Measurements from ENCODE around the gene CC2D1B.

Gene CC2D1B

DNA sequence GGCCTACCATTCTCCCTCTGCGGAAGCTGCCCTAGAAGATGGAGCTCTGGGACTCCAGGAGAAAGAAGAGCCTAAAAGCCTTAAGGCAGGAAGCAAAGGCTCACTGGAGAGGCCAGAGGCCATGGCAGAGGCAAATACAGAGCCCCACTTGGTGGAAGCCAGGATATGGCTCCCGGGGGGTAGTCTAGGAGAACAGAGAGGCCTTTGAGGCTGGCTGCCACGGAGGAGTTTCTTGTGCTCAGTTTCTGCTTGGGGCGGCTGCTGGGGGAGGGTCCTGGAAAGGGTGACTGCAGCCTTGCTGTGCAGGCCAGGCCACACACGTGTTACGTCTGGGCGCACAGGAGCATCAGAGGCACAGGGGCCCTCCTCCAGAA is 5.4 kb downstream of the CC2D1B start:
- in situ Hi-C loops (cut with MboI; ENCODE audit: low sequenced_read_pairs) = no loop called here

- in situ Hi-C loops (cut with MboI; ENCODE audit: low sequenced_read_pairs) = no loop called here
These were observed 6.1 kb downstream of the CC2D1B start for GRCh38 chr1:52359676-52360594.

- in situ Hi-C loops (cut with MboI; ENCODE audit: low sequenced_read_pairs) = no loop called here
These were observed 7.0 kb downstream of the CC2D1B start for GRCh38 chr1:52358851-52359497.

- in situ Hi-C loops (cut with MboI; ENCODE audit: low sequenced_read_pairs) = no loop called here
These were observed 8.6 kb downstream of the CC2D1B start for GRCh38 chr1:52357397-52357796.

- in situ Hi-C loops (cut with MboI; ENCODE audit: low sequenced_read_pairs) = no loop called here
These were observed 9.1 kb downstream of the CC2D1B start for GRCh38 chr1:52356818-52357355.

- in situ Hi-C loops (cut with MboI; ENCODE audit: low sequenced_read_pairs) = no loop called here
These were observed 10.0 kb downstream of the CC2D1B start for GRCh38 chr1:52355847-52356505.

DNA sequence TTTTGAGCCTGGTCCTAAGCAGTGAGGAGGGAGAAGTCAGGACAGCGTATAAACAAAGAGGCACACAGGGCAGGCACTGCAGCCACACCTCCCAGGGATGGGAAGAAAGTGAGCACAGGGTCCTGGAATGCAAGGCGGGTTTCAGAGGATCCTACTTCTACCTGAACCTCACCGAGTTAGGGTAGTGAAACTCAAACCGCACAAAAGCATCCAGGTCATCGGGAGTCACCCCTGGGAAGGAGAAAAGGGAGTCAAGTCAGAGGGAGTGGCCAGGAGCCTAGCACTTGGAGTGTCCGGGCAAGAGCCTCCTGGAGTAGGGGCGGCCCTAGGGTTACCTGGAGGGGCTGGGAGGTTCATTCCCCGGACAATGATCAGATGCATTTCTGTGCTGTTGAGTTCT is 10.6 kb downstream of the CC2D1B start:
- in situ Hi-C loops (cut with MboI; ENCODE audit: low sequenced_read_pairs) = no loop called here

GRCh38 chr1:52352690-52353089 is 13.3 kb downstream of the CC2D1B start:
- in situ Hi-C loops (cut with MboI; ENCODE audit: low sequenced_read_pairs) = no loop called here

GRCh38 chr1:52348704-52349300 is 17.2 kb downstream of the CC2D1B start:
- in situ Hi-C loops (cut with MboI; ENCODE audit: low sequenced_read_pairs) = no loop called here

DNA sequence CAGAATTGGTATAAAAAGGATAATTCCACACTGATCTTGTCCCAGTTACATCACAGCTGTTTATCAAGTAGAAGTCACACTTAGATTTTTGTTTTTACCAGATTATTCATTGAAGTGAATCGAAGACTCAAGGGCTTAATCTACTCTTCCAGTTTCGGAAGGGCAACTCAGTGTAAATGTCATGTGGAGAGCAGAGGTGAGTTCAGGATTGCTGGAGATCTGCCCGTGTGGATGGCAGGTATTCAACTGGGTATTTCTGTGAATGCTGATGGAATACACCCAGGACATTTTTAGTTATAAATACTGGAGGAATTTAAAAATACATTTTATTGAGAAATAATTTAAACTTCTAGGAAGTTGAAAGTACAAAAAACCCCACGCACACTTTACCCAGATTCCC is 19.4 kb downstream of the CC2D1B start:
- in situ Hi-C loops (cut with MboI; ENCODE audit: low sequenced_read_pairs) = no loop called here

DNA sequence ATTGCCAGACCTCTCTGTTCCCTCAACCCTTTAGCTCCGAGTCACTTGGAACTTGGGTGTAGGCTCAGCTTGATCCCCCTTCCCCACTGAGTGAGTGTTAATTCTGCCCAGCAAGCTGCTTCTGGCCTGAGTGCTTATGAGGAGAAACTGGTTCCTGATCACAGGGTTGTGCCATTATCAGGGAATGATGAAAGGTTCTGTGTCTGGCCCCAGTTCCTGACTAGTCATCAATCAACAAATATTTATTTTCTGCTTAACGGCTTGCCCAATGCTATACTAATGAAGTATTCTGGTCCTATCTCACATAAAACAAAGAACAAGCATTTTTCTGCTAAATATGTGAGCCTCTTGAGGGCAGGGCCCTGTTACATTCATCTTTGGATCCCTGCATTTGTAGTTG is 20.8 kb downstream of the CC2D1B start:
- in situ Hi-C loops (cut with MboI; ENCODE audit: low sequenced_read_pairs) = no loop called here

GRCh38 chr1:52343979-52344378 is 22.0 kb downstream of the CC2D1B start:
- in situ Hi-C loops (cut with MboI; ENCODE audit: low sequenced_read_pairs) = no loop called here

DNA sequence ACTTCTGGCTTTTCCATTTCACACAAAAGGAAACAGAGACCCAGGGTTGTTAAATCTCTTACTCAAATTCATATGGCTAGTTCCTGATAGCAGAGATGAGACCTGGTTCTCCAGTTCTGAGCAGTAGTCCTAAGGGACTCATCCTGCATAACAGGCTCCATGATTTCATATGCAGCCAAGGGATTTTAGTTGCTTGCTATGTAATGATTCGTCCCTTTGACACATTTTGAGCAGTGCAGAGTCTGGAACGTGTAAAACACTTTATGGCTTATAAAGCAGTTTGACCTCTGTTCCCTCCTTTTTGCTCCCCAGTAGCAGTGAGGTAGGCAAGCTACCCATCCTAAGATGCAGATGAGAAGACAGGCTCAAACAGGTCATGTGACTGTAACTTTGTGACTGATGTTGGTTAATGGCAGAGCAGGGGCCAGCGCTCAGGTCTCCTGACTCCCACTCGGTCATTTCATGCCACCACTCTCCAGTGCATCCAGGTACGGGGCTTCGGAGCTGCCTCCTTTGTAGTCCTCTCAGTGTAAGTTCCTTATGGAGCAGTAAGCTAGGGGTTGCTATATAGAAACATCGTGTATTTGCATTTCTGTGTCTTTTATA is 24.2 kb downstream of the CC2D1B start:
- in situ Hi-C loops (cut with MboI; ENCODE audit: low sequenced_read_pairs) = no loop called here

DNA sequence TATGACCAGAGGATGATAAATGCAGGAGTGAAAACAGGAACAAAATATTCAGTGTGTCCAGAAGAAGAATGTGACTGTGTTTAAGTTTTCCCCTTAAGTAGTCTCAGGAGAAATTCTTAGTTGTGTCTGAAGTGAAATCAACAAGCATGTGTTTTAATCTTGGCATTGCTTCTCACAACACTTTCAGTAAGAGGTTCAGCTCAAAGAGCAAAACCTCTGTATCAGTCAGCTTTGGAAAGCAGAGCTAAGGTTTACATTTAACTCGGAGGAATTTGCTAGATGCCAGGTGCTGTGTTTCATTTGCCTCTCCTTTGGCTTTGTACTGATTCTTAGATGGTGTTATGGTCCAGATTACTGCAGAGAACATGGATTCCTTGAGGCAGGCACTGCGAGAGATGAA is 28.6 kb downstream of the CC2D1B start:
- in situ Hi-C loops (cut with MboI; ENCODE audit: low sequenced_read_pairs) = no loop called here

GRCh38 chr1:52334906-52335528 is 31.0 kb downstream of the CC2D1B start:
- in situ Hi-C loops (cut with MboI; ENCODE audit: low sequenced_read_pairs) = no loop called here

DNA sequence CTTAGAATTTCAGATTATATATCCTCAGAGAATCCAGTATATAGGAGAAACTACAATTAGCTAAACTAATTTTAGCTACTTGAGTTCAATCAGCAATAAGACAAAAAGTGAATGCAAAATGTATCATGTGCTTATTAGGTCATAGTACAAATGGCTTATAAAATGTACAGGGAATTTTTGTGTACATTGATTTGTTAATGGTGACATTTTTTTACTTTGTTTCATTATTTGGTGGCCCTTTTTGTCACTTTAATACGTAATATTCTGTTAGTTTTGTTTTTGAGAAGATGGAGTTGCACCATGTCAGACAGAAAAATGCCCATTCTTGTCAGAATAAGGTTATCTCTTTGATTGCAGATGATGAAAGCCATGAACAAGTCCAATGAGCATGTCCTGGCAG is 33.6 kb downstream of the CC2D1B start:
- in situ Hi-C loops (cut with MboI; ENCODE audit: low sequenced_read_pairs) = no loop called here

DNA sequence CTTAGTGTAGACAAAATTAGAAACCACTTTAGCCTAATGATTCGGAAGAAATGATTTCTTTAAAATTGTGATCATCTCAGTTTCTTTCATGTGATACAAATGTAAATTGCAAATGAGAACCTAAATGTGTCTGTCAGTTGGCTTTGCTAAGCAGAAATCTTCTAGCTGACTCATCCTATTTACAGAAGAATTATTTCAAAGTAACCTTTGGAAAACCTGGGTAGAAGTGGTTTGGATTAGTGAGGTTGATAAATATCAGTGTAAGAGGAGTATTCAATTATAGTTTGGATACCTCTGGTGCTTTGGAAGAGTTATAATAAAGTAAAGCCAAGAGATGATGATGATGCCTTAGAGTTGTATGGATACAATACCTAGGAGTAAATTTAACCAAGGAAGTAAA is 37.4 kb downstream of the CC2D1B start:
- in situ Hi-C loops (cut with MboI; ENCODE audit: low sequenced_read_pairs) = no loop called here

DNA sequence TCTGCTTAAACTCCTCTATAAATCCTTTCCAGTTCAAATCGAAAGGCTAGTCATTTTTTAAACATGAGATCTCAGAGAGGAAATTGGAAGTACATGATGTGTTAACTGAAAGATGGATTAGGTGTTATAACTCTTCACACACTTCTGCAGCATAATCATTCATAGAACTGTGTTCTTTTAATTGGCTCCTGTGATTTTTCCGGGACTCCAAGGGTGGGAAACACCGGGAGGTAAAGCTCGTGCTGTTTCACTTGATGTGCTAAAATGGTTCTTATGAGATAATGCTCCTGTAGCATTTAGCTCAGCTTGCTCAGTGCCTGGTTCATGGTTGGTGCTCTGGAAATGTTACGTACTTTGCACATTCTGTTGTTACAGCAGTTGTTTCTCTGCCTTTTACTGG is 40.2 kb downstream of the CC2D1B start:
- in situ Hi-C loops (cut with MboI; ENCODE audit: low sequenced_read_pairs) = no loop called here

GRCh38 chr1:52323731-52324130 is 42.3 kb downstream of the CC2D1B start:
- in situ Hi-C loops (cut with MboI; ENCODE audit: low sequenced_read_pairs) = no loop called here

DNA sequence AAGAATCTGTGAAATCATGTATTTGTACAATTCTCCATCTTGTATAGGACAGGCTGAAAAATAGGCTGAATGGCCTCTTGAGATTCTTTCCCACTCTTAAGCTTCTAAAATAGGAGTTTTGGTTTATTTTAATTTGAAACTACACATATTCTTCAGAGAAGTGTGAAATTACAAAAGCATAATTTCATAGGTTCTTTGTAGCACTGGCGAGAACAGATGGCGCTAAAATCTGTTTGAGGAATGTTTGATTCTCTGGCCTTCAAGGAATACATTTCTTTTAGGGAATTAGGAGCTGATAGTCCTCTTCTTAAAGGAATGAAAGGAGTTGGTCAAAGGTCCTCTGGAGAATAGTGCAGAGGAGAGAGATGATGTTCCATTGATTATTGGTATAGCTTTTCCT is 44.9 kb downstream of the CC2D1B start:
- in situ Hi-C loops (cut with MboI; ENCODE audit: low sequenced_read_pairs) = no loop called here

Measured in hTERT RPE-1 (cell line).